ENCODE data around the gene ADAT3.

ADAT3 gene

DNA sequence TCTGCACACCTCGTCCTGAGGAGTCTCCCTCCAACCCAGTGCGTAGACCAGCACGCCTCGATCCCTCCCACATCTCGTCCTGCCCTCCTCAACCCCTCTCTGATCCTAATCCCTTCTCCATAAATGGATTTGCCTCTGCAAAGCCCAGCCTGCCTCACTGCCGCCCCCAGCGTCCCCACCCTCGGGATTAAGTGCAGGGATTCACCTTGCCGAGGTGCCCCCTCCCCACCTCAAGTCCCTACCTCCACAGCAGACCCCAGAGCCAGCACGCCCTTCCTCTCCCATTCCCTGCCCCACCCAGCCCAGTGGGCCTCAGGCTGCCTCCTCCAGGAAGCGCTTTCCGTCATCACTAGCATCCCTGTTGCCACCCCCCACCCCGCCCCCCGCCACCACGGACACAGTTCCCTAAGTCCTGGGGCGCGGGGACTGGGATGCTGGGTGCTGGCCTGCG lies 45.8 kb upstream of the ADAT3 start:
- H3K4me3 ChIP-seq (replicated peaks; ENCODE audit: low read depth, low read length) = peak overlapping the region; percentile 86
- TF ChIP-seq, protein P1, sequence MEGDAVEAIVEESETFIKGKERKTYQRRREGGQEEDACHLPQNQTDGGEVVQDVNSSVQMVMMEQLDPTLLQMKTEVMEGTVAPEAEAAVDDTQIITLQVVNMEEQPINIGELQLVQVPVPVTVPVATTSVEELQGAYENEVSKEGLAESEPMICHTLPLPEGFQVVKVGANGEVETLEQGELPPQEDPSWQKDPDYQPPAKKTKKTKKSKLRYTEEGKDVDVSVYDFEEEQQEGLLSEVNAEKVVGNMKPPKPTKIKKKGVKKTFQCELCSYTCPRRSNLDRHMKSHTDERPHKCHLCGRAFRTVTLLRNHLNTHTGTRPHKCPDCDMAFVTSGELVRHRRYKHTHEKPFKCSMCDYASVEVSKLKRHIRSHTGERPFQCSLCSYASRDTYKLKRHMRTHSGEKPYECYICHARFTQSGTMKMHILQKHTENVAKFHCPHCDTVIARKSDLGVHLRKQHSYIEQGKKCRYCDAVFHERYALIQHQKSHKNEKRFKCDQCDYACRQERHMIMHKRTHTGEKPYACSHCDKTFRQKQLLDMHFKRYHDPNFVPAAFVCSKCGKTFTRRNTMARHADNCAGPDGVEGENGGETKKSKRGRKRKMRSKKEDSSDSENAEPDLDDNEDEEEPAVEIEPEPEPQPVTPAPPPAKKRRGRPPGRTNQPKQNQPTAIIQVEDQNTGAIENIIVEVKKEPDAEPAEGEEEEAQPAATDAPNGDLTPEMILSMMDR (IDR thresholded peaks at IDR 0.05; ENCODE audit: low read depth, low read length, missing control alignments) = no peak
- DNase-seq (ENCODE audit: extremely low read depth, low read depth) = no peak

DNA sequence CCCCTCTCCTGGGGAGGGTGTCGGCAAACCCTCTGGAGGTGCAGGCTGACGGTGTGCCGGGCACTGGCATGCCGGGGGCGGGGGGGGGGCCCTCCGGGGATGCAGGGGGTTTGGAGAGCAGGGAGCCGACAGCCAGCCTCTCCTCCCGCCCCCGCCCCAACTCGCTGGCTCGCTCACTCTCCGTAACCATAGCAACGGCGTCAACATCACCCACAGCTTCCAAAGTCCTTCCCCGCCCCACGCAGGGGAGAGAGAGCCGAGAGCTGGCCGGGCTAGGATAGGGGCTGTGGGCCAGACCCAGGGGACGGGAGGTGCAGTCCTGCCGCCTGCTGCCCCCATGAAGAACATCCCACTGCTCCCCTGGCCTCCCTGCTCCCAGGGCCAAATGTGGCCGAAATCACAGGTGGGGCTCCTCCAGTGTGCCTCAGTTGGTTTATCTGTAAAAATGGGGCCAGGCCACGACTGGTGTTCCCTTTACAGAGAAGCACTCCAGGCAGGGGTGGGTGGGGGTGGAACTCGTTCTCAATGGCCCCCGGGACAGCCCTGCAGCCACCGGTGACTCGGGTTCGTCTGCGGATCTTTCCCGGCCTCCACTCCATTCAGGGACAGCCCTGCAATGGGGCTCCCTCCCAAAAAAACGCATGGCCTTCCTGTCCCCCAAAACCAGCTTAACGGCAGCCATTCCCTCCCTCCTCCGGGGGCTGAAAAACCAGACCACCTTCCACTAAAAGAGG lies 45.0 kb upstream of the ADAT3 start:
- peak; percentile 52 for DNase-seq (ENCODE audit: extremely low read depth, low read depth)
- TF ChIP-seq, protein P1 (IDR thresholded peaks at IDR 0.05; ENCODE audit: low read depth, low read length, missing control alignments) = no peak
- H3K4me3 ChIP-seq (replicated peaks; ENCODE audit: low read depth, low read length) = peak overlapping the region; percentile 86

DNA sequence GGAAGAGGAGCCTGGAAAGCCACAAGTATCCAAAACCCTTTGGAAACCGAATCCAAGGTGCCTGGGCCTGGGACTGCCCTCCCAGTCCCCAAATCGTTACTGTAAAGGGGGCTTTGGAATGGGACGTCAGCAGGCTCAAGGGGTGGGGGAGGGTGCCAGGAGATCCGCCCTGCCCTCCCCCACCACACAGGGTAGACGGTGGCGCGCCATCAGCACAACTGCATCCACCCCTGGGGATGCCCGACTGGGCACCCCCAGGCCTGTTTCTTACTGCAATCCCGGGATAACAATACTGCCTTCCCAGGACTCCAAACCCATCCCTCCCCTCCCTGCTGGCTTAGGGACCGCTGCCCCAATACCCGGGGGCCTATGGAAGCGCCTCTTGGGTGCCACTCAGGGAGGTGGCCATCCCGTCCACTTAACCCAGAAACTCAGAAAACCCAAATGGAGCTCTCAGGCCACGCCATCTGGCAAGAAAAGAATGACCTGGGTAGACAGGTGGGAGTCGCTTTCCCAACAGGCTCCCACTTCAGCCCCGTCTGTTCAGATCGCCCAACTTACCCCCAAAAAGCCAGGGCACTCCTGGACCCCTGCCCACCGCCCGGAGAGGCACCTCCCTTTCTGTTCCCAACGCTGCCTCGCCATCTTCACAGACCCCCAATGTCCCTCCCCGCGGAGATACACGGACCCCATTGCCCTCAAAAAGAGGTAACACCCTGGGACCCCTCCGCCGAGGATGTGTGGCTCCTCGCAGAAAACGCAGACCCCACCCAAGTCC lies 44.2 kb upstream of the ADAT3 start:
- DNase-seq (ENCODE audit: extremely low read depth, low read depth) = no peak
- peak overlapping the region; percentile 86 for H3K4me3 ChIP-seq (replicated peaks; ENCODE audit: low read depth, low read length)
- TF ChIP-seq, protein P1 (IDR thresholded peaks at IDR 0.05; ENCODE audit: low read depth, low read length, missing control alignments) = no peak

DNA sequence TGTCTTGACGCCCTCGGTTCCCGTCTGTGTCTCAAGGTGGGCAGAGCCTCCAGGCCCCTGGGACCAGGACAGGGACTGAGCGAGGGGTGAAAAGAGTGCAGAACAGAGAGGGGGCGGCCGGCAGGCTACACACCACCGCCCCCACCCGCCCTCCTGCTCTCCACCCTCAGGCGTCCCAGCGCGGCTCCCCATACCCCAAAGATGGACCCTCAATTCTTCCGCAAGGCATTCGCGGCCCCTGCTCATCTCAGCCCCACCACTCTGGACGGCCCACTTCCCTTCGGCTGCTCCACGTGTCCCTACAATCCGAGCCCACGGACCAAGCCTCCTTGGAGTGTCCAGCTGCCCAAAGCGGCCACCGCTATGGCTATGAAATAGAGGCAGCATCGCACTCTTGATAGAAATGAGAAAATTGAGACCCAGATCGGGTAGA lies 43.6 kb upstream of the ADAT3 start:
- TF ChIP-seq, protein P1 (IDR thresholded peaks at IDR 0.05; ENCODE audit: low read depth, low read length, missing control alignments) = no peak
- H3K4me3 ChIP-seq (replicated peaks; ENCODE audit: low read depth, low read length) = peak overlapping the region; percentile 86
- DNase-seq (ENCODE audit: extremely low read depth, low read depth) = no peak

DNA sequence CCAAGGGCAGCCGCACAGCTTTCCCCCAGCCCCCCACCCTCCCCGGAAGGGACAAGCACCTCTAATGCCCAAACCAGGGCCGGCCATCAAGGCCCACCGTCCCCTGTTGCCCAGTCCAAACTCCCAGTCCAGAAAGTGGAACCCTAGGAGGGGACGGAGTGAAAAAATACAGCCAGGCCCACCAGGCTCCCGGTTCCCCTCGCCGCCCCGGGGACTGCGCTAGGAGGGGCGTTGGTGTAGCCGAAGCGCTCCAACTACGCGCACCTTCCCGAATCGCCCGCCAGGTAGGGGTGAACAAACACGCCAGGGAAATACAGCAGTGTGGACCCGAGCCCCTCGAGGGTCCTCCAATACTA lies 43.2 kb upstream of the ADAT3 start:
- TF ChIP-seq, protein P1 (IDR thresholded peaks at IDR 0.05; ENCODE audit: low read depth, low read length, missing control alignments) = no peak
- H3K4me3 ChIP-seq (replicated peaks; ENCODE audit: low read depth, low read length) = peak overlapping the region; percentile 86
- no peak for DNase-seq (ENCODE audit: extremely low read depth, low read depth)

DNA sequence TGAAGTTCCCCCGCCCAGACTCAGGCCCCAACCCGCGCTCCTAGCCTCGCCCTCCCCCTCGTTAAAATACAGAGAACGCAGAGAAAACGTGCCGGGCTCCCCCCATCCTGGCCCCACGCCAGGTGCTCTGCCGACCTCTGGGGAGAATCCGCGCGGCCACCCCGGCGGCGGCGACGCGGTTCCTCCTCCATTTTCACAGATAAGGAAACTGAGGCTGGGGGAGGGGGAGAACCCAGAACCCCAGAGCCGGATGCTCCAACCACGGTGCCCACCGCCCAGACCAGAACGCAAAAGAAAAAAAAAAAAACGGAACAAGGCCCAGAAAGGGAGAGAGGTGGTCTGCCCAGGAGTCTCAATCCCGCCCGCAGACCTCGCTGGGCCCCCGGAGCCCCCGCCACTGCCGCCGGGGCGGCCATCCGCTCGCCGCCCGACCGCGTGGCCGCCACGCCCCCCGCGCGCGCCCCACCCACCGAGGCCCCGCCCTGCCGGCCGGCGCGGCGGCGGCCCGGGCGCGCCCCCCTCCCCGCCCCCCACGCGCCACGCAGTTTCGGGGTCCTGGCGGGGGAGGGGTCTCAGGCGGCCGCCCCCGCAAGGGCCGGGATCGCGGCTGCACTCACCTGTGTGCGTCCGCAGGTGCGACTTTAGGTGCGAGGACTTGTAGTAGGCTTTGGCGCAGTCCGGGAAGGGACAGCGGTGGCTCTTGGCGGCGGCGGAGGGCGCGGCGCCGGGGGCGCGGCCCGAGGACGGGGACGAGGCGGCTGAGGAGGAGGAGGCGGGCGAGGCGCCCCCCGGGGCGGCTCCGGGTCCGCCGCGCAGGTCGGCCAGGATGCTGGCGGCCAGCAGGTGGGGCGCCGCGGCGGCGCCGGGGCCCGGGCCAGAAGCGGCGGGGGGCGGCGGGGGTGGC lies 42.5 kb upstream of the ADAT3 start:
- TF ChIP-seq, protein P1 (IDR thresholded peaks at IDR 0.05; ENCODE audit: low read depth, low read length, missing control alignments) = no peak
- H3K4me3 ChIP-seq (replicated peaks; ENCODE audit: low read depth, low read length) = peak overlapping the region; percentile 86
- no peak for DNase-seq (ENCODE audit: extremely low read depth, low read depth)

All from HFF-Myc (cell line).